ENCODE results near the gene ABCC1. TPM values are rescaled to one million over a fixed set of nuclear protein-coding genes. Genes with fewer than 3 reads are reported as not detected.

The ABCC1 gene
- total RNA-seq, 1 experiment from 2014 or later, result 16.1 TPM

GRCh38 chr16:15961060-15961511, 11.7 kb downstream of the ABCC1 start:
- intact Hi-C loops (cut with micrococcal nuclease), result no loop called here
- H3K9me2 ChIP-seq (replicated peaks; ENCODE audit: low read length), result no peaks in the 10 kb centered on the region
- peaks cover 3% of the 10 kb centered on the region; the same call in 1 of the 2 replicates for H3K4me1 ChIP-seq (ENCODE audit: insufficient read depth, low read length)
- POLR2A ChIA-PET (ENCODE audit: unreplicated experiment), result interaction anchor here (0.7 kb wide), 1 partner anchor 43 kb away, joined by 22 read pairs; no protein-coding TSS in a partner anchor
- no peaks in the 10 kb centered on the region for H3F3A ChIP-seq (ENCODE audit: low read length, unreplicated experiment)
- H3K4me2 ChIP-seq (ENCODE audit: low read length), result no peak overlapping the region
- no peak overlapping the region for H2AFZ ChIP-seq (ENCODE audit: low read length)
- TF ChIP-seq CTCF (conservative IDR thresholded peaks at IDR 0.05; ENCODE audit: low read depth, low read length) (no peak), EZH2phosphoT487 (IDR thresholded peaks at IDR 0.05; ENCODE audit: borderline replicate concordance, low read length) (no peak), EZH2 (IDR thresholded peaks at IDR 0.05; ENCODE audit: low read length, unreplicated experiment) (no peak)
- no peaks in the 10 kb centered on the region for H3K9me3 ChIP-seq (ENCODE audit: low read length)
- H3K4me3 ChIP-seq (ENCODE audit: low read length), result no peak overlapping the region
- ATAC-seq (no peak), DNase-seq (no peak)
- no TSS peak for BruUV-seq (replicated peaks)
- no peak overlapping the region for H3K27ac ChIP-seq (ENCODE audit: low read length)
- no peaks in the 10 kb centered on the region for H3K36me3 ChIP-seq (ENCODE audit: low read depth, low read length)
- H4K20me1 ChIP-seq (ENCODE audit: low read length), result no peaks in the 10 kb centered on the region
- H3K9ac ChIP-seq (ENCODE audit: low read length), result no peak overlapping the region
- CTCF ChIA-PET, result no interaction called here
- peaks cover 95% of the 10 kb centered on the region for H3K79me2 ChIP-seq (ENCODE audit: low read length)
- H3K27me3 ChIP-seq (ENCODE audit: low read length), result no peaks in the 10 kb centered on the region

GRCh38 chr16:15961571-15962090, 12.2 kb downstream of the ABCC1 start:
- no TSS peak for BruUV-seq (replicated peaks)
- Histone ChIP-seq H3K27me3 (ENCODE audit: low read length) (no peaks in the 10 kb centered on the region), H4K20me1 (ENCODE audit: low read length) (no peaks in the 10 kb centered on the region), H3K4me3 (ENCODE audit: low read length) (no peak overlapping the region), H3K9me3 (ENCODE audit: low read length) (no peaks in the 10 kb centered on the region), H3K9me2 (replicated peaks; ENCODE audit: low read length) (no peaks in the 10 kb centered on the region), H3K27ac (ENCODE audit: low read length) (no peak overlapping the region), H3K9ac (ENCODE audit: low read length) (no peak overlapping the region), H3K36me3 (ENCODE audit: low read depth, low read length) (no peaks in the 10 kb centered on the region), H3K4me2 (ENCODE audit: low read length) (no peak overlapping the region), H3K79me2 (ENCODE audit: low read length) (peaks cover 90% of the 10 kb centered on the region), H2AFZ (ENCODE audit: low read length) (no peak overlapping the region), H3K4me1 (ENCODE audit: insufficient read depth, low read length) (peaks cover 8% of the 10 kb centered on the region), H3F3A (ENCODE audit: low read length, unreplicated experiment) (no peaks in the 10 kb centered on the region)
- DNase-seq, result no peak
- no peak for ATAC-seq
- TF ChIP-seq CTCF (conservative IDR thresholded peaks at IDR 0.05; ENCODE audit: low read depth, low read length), result no peak
- TF ChIP-seq EZH2phosphoT487 (IDR thresholded peaks at IDR 0.05; ENCODE audit: borderline replicate concordance, low read length), result no peak
- TF ChIP-seq EZH2 (IDR thresholded peaks at IDR 0.05; ENCODE audit: low read length, unreplicated experiment), result no peak
- POLR2A ChIA-PET (ENCODE audit: unreplicated experiment), result no interaction called here
- intact Hi-C loops (cut with micrococcal nuclease), result no loop called here
- CTCF ChIA-PET, result no interaction called here

DNA sequence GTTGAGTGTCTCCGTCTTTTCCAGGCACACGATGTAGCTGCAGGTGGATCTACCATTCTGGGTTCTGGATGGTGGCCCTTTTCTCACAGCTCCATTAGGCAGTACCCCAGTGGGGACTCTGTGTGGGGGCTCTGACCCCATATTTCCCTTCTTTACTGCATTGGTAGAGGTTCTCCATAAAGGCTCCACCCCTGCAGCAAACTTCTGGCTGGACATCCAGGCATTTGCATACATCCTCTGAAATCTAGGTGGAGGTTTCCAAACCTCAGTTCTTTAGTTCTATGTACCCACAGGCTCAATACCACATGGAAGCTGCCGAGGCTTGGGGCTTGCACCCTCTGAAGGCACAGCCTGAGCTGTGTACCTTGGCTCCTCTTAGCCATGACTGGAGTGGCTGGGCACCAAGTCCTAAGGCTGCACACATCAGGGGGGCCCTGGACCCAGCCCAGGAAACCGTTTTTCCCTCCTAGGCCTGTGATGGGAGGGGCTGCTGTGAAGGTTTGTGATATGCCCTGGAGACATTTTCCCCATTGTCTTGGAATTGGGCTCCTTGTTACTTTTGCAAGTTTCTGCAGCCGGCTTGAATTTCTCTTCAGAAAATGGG, 14.0 kb downstream of the ABCC1 start:
- Histone ChIP-seq H4K20me1 (ENCODE audit: low read length) (no peaks in the 10 kb centered on the region), H3K4me2 (ENCODE audit: low read length) (no peak overlapping the region), H3K27me3 (ENCODE audit: low read length) (no peaks in the 10 kb centered on the region), H3K27ac (ENCODE audit: low read length) (no peak overlapping the region), H3K36me3 (ENCODE audit: low read depth, low read length) (no peaks in the 10 kb centered on the region), H3K9ac (ENCODE audit: low read length) (no peak overlapping the region), H3K4me1 (ENCODE audit: insufficient read depth, low read length) (peaks cover 19% of the 10 kb centered on the region), H3K9me2 (replicated peaks; ENCODE audit: low read length) (no peaks in the 10 kb centered on the region), H3K9me3 (ENCODE audit: low read length) (no peaks in the 10 kb centered on the region), H3K4me3 (ENCODE audit: low read length) (no peak overlapping the region), H2AFZ (ENCODE audit: low read length) (no peak overlapping the region), H3F3A (ENCODE audit: low read length, unreplicated experiment) (no peaks in the 10 kb centered on the region), H3K79me2 (ENCODE audit: low read length) (peaks cover 84% of the 10 kb centered on the region)
- DNase-seq (no peak), ATAC-seq (no peak)
- no TSS peak for BruUV-seq (replicated peaks)
- TF ChIP-seq EZH2phosphoT487 (IDR thresholded peaks at IDR 0.05; ENCODE audit: borderline replicate concordance, low read length) (no peak), EZH2 (IDR thresholded peaks at IDR 0.05; ENCODE audit: low read length, unreplicated experiment) (no peak), CTCF (conservative IDR thresholded peaks at IDR 0.05; ENCODE audit: low read depth, low read length) (no peak)
- intact Hi-C loops (cut with micrococcal nuclease), result no loop called here
- CTCF ChIA-PET, result no interaction called here
- POLR2A ChIA-PET (ENCODE audit: unreplicated experiment), result no interaction called here

Measured in PC-3 (cell line).